ENCODE data around the gene CDC20.

DNA sequence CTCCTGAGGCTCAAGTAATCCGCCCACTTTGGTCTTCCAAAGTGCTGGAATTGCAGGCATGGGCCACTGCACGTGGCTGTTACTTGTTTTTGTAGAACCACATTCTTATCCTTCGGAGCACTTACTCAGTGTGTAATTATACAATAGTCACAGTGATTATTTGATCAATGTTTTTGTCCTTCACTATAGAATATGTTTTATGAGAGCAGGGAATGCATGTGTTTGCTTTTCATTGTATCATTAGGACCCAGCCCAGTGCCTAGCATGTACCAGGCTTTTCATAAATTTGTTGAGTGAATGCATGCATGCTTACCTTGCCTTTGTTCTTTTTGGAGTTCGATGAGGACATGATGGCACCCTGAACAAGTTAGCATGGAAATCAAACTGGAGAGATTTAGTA is 36.7 kb downstream of the CDC20 start:
- TF ChIP-seq, protein P1, sequence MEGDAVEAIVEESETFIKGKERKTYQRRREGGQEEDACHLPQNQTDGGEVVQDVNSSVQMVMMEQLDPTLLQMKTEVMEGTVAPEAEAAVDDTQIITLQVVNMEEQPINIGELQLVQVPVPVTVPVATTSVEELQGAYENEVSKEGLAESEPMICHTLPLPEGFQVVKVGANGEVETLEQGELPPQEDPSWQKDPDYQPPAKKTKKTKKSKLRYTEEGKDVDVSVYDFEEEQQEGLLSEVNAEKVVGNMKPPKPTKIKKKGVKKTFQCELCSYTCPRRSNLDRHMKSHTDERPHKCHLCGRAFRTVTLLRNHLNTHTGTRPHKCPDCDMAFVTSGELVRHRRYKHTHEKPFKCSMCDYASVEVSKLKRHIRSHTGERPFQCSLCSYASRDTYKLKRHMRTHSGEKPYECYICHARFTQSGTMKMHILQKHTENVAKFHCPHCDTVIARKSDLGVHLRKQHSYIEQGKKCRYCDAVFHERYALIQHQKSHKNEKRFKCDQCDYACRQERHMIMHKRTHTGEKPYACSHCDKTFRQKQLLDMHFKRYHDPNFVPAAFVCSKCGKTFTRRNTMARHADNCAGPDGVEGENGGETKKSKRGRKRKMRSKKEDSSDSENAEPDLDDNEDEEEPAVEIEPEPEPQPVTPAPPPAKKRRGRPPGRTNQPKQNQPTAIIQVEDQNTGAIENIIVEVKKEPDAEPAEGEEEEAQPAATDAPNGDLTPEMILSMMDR (IDR thresholded peaks at IDR 0.05), result no peak
- no peak for TF ChIP-seq EZH2phosphoT487 (IDR thresholded peaks at IDR 0.05)
